DMS 273 (cell line): Measurements from ENCODE around the gene CUX1.
"Not testable (repeated sequence)": the region's sequence is repeated elsewhere in the genome, so short reads cannot be mapped to it uniquely, and the experiment has no call there.

Source experiments
- DNase-seq: peaks from one replicate; lab custom pipeline; 2025; ENCODE audit not compliant: unreplicated experiment; lab: John Stamatoyannopoulos, UW

CUX1 gene

DNA sequence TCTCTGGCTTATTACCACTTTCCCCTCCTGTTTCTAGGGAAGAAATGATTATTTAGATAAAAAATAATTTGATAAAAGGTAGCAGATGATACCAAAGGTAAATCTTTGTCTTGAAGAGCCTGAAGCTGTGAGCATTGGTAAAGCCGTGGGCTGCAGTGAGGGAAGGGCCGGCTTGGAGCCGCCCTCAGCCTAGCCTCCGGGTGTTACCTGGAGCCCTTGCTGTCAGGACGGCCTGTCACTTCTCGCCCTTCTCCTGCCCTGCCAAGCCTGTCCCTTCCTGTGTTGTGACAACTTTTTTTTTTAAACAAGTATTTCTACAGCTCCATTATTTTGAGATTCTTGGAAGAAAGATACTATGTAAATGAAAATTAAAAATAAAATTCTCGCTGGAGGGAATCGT lies 7.0 kb downstream of the CUX1 start:
- no peak for DNase-seq

DNA sequence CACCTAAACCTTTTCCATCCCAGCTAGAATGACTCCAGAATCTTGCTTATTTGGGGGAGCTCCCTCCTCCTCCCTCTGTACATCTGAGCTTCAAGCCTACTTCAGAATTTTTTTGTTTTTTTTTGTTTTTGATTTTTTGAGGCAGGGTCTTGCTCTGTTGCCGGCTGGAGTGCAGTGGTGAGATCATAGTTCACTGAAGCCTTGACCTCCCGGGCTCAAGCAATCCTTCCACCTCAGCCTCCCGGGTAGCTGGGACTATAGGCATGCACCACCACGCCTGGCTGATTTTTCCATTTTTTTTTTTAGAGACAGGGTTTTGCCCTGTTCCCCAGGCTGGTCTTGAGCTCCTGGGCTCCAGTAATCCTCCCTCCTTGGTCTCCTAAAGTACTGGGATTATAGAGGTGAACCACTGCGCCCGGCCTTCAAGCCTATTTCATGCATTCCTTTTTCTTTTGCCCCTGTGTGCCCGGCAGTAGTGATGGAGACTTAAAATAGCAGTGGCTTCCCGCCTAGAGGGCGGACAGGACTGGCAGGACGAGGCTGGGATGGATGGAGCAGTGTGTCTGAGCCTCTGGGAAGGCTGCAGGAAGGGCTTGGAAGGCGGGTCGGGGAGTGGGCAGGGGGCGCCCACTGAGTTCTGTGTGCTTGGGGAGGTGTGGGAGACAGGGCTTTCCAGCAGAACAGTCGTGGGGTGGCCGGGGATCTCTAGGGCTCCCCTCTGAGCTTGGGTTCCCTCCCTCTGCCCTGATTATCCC lies 8.8 kb downstream of the CUX1 start:
- DNase-seq, result no peak

DNA sequence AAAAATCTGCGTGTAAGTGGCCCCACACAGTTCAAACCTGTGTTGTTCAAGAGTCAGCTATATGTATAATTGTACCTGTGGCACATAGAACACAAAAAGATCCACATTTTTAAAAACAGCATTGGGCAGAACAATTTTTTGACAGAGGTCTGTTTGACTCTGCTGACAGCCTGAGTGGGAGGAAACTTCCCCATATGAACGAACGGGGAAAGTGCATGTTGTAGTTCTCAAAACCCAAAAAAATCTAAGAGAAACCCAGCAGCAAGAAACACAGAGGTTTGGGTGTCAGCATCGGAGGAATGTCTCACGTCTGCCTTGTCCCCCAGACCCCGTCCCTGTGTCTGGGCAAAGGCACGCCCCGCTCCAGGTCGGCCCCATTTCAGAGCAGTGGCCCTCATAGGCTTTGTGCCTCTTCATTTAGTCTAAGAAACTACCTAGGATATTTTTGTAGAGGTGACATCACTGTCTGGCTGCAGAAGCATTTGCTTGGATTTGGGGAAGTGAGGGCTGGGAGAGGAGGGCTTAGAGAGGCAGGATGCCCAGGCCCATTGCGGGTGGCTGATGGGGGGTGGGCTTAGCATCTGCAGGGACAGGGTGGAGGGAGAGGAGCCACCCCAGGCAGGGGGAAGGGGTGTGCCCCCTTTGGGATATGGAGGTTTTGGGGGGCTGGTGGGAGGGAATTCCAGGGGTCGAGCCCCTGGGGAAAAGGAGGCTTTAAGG lies 11.0 kb downstream of the CUX1 start:
- DNase-seq, result no peak

DNA sequence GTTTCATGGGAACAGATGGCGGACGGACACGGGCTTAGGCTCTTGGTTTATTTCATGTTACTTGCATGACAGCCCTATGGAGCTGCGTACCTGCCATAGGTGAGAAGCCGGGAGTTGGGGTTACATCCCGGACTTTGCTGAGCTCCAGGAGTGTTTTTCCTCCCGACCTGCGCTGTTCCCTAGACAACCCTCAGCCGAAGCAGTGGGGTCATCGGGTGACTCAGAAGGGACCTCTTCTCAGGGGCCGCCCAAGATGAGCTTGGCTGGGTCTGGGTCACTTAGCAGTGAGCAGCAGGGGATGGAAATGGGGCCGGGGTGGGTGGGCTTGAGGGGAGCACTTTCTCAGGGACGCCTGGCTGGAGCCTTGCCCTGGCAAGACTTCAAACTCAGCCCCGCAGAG lies 11.9 kb downstream of the CUX1 start:
- no peak for DNase-seq

DNA sequence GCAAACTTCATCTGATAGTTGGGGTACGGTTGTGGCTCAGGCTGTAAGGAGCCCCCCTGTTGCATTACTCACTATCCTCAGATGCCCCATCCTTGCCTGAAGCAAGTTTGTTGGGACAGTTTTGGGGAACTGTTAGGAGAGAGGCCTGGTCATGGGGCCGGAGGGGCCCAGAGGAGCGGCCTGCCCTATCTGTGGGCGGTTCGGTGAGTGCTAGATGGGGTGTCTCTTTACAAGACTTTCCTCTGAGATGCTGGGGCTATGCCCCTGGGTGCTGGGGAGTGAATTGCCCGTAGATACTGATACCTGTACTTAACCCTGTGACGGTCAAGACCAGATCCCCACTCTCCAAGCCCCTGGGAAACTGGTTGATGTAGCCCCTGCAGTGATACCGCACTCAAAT lies 12.4 kb downstream of the CUX1 start:
- DNase-seq, result no peak

DNA sequence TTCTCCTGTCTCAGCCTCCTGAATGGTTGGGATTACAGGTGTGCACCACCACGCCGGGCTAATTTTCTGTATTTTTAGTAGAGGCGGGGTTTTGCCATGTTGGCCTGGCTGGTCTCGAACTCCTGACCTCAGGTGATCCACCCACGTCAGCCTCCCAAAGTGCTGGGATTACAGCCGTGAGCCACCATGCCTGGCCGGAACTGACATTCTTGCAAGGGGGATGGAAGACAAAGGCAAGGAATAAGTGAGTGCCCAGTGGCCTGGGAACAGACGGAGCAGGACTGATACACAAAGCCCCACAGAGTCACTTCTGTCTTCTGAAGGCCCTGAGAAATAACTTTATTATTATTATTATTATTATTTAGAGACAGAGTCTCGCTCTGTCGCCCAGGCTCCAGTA lies 14.0 kb downstream of the CUX1 start:
- DNase-seq, result not testable (repeated sequence)

DNA sequence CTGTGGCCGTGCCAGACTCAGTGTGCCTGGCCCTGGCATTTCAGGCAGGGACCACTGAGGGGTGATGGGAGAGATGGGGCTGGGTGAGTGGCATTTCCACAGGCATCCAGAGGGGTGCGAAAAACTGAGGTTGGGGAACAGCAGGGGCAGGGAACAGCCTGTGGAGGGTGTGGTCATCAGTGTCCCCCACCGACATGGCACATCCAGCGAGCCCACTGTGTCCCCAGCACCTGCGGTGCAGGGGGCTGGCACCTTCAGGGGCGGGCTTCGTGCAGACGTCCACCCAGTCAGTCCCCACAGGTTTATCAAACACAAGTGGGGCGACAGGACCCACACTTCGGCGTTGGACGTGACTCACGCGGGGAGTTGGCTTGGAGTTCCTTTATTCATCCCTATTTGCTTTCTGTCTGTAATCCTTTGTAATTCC lies 14.8 kb downstream of the CUX1 start:
- DNase-seq, result no peak

DNA sequence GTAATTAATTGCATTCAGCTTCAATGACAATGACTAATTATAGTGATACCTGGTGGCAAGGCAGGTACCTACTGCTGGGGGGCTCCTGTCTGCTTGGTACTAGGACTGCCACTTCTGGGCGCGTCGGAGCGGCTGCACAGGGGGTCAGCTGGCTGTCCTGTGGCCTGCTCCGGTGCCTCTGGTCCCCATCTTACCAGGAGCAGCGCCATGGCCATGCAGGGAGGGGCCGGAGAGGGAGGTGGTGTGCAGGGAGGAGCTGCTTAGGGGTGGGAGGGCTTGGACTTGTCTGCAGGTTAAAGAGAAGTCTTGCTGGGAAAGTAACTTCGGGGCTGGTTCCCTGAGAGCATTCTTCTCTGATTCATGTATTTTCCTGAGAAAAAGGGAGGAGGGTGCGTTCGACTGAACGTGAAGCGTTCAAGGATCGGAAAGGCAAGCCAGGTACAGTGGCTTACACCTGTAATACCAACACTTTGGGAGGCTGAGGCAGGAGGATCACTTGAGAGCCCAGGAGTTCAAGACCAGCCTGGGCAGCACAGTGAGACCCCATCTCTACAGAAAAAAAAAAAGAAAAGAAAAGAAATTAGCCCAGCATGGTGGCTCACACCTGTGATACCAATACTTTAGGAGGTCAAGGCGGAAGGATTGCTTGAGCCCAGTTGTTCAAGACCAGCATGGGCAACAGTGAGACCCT lies 15.4 kb downstream of the CUX1 start:
- no peak for DNase-seq

DNA sequence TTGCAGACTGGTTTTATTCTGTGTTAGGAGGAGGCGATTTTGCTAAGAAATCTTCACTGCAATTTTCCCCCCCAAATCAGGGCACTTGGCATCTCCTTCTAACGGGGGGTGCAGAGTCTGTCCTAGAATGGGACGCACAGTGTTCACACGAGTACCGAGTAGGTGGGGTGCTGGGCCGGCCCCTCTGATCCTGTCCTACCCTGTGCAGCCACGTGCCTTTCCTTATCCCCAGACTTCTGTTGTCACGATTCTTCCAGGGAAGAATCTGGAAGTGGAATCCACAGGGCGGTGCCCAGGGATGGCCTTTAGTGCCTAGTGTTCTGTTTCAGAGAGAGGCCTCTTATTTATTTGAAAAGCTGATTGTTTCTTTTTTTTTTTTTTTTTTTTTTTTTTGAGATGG lies 16.4 kb downstream of the CUX1 start:
- no peak for DNase-seq

DNA sequence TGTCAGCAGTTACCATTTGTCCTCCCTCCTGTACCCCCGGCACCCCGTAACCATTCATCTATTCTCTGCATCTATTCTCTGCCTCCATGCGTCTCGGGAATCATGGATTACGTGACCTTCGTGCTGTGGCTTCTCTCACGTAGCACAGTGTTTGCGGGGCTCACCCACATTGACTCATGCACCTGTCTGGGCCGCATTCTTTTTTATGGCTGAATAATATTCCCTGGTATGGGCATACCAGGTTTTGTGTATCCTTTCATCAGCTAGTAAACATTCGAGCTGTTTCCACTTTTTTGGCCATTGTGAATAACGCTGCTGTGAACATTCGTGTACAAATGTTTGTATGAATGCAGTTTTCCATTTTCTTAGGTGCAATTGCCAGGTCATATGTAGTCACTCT lies 17.7 kb downstream of the CUX1 start:
- no peak for DNase-seq

DNA sequence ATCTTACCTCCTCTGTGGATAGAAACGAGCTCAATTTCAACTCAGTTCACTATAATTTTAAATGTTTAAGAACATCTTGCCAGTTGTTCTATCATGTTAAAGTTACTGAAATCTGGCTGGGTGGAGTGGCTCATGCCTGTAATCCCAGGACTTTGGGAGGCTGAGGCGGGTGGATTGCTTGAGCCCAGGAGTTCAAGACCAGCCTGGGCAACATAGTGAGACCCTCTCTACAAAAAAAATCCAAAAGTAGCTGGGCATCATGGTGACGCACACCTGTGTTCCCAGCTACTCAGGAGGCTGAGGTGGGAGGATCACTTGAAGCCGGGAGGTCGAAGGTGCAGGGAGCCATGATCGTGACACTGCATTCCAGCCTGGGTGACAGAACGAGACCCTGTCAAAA lies 20.0 kb downstream of the CUX1 start:
- not testable (repeated sequence) for DNase-seq

DNA sequence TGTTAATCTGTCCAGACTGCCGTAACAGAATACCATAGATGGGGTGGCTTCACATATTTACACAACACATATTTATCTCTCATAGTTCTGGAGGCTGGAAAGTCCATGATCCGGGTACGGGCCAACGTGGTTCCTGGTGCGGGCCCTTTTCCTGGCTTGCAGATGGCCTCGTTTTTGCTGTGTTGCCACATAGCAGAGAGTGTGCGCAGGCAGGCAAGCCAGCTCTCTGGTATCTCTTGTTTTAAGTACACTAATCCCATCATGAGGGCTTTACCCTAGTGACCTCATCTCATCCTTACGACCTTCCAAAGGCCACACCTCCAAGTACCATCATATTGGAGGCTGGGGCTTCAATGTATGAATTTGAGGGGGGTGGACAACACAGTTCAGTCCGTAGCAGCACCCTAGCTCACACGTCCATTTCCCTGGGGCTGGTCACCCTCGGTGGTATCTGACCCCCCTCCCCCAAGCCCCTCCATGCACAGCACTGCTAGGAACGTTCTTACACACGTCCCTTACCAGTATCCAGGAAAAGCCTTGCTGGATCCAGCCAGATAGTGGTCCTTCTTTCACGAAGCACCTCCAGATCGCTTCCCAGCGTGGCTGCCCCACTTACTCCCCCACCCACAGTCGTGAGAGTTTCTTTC lies 21.5 kb downstream of the CUX1 start:
- DNase-seq, result no peak

DNA sequence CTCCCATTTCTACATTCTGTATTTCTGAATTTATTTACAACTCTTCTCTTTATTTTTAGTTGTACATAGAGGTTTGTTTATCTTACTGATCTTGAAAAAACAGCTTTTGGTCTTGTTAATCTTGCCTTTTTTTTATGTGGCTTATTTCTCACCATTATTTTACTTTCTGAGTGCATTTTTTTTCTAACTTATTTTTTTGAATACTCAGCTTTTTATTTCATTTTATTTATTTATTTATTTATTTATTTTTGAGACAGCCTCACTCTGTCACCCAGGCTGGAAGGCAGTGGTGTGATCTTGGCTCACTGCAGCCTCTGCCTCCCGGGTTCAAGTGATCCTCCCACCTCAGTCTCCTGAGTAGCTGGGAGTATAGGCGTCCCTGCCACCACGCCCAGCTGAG lies 23.9 kb downstream of the CUX1 start:
- no peak for DNase-seq

DNA sequence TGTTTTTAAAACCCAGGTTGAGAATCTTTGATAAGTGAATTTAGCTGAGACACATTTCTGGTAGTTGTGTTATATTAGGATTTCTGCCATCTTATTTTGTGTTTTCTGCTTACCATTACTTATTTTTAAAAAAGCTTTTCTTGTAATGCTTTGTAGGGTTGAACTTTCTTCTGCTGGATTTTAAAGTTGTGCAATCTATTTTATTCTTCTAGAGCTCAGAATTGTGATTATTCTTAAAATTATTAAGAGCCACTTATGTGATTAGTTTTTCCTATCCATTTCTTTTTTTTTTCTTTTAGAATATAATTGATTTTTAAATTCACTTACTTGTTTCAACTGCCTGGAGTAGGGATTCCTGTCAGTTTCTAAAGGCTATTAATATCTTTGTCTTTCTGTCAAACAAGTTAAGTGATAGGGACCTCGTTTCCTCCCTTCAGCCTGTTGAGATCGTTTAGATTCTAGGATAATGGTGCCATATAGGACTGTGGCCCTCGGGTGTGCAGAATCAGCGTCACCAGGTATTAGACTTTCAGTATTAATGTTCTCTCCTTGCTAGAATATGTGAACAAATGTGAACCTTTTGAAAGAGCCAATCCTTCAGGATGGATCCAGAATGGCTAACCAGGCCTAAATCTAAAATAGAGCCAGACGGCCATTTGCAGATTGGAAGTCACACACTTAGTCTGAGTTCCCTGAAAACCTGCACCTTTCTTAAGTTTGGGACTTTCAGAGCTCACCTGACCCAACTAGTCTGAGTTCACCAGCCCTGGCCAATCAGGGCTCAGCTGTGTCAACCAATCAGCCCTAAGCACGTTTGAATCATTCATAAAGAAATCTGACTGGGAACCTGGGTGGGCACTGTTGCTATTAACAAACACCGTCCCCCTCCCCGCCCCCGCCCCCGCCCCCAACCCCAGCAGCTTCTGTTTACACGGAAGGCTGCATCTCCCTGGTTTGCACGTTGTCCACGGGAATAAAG lies 26.2 kb downstream of the CUX1 start:
- DNase-seq, result no peak

DNA sequence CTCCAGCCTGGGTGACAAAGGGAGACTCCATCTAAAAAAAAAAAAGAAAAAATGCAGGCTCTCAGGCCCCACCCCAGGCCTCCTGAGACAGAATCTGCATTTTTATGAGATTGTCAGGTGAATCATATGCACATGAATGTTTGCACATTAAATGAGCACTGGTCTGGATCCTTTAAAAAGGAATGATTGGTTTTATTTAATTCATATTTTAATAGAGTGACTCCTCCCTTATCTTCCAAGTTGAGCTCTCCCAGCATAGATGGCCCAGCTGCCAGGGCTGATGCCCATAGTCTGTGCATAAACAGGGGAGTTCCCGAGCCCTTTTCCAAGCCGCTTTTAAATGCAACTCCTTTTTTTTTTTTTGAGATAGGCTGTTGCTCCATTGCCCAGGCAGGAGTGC lies 28.5 kb downstream of the CUX1 start:
- no peak for DNase-seq

DNA sequence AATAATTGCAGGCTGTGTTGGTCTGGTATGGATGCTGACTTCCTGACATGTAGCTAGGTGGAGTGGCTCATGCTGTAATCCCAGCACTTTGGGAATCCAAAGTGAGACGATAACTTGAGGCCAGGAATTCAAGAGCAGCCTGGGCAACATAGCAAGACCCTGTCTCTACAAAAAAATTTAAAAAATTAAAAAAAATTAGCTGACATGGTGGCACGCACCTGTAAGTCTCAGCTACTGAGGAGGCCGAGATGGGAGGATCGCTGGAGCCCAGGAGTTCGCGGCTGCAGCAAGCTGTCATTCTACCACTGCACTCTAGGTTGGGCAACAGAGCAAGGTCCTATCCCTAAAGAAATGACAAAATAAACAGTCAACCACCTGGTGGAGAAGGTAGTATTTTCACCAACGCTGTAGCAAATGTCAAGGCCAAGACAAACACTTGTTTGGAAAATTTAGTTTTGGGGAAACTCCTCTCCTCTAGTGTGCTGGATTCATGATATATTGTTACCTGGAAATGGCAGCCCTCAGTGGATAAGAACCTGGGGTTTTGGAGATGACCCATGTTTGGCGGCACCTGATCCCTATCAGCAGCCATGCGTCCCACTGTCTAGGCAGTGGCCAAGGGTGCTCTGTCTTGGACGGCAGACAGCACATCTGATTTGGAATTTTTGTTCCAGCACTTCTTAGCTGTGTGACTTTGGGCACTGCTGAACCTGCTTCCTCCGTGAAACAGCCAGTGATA lies 29.5 kb downstream of the CUX1 start:
- no peak for DNase-seq

DNA sequence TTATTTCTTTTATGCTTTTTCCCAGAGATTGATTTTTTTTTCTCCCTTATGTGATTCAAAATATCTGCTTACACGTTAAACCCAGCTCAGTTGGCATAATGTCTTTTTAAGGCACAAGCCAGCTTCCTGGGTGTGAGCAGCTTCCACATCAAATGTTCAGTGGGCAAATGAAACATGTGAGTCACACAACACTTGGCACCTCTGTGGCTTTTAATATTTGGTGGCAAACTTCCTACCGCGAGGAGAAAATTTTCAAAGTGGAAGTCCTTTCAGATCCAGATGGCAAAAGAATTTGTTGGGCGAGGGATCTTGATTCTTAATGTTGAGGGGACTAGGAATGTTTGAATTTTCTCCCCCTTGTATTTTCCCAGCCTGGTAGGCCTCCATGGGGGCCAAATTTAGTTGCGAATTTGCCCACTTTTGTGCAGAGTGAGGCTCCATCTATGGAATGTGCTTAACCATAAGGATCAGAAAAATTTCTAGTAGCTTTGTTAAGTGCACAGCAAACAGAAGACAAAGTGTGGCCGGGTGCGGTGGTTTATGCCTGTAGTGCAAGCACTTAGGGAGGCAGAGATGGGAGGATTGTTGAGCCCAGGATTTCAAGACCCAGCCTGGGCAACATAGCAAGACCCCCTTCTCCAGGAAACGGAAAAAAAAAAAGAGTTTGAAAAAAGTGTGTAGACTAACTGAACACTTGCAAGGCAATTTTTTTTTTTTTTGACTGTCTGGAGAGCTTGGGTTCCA lies 31.0 kb downstream of the CUX1 start:
- DNase-seq, result no peak

DNA sequence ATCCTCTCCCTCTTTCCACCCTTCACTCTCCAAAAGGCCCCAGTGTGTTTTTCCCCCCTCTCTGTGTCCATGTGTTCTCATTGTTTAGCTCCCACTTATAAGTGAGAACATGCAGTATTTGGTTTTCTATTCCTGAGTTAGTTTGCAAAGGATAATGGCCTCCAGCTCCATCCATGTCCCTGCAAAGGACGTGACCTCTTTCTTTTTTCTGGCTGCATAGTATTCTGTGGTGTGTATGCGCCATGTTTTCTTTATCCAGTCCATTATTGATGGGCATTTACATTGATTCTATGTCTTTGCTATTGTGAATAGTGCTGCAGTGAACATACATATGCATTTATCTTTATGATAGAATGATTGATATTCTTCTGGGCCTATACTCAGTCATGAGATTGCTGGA lies 31.9 kb downstream of the CUX1 start:
- not testable (repeated sequence) for DNase-seq

DNA sequence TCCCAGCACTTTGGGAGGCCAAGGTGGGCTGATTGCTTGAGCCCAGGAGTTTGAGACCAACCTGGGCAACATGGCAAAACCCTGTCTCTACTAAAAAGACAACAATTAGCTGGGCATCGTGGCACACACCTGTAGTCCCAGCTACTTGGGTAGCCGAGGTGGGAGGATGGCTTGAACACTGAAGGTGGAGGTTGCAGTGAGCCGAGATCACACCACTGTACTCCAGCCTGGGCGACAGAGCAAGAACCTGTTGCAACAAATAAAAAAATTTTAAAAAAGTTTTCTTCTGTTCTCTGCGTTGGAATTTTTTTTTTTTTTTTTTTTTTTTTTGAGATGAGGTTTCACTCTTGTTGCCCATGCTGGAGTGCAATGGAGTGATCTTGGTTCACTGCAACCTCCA lies 34.9 kb downstream of the CUX1 start:
- DNase-seq, result not testable (repeated sequence)
